K562 (cell line): ENCODE results near the gene RECK.

Experiments
- MAFG ChIP-seq: fragments of 450-650 bp; conservative IDR thresholded peaks from 2 replicates; pipeline ENCODE4 v1.6.1; 2016; ENCODE audit warnings: missing genetic modification characterization, missing compliant biosample characterization
- POLR2AphosphoS2 ChIP-seq: IDR thresholded peaks from 2 replicates; pipeline ENCODE4 v1.6.1; 2012; ENCODE audit warnings: low read length, improper control_type of control experiment
- TF ChIP-seq, protein P1 (sequence below), 2 experiments: fragments of 450-650 bp in 1 of 2; sonication (generic) in 1 of 2; formaldehyde crosslinking in 1 of 2; IDR thresholded peaks; 2 replicates each; pipeline versions ENCODE4 v1.7.1 to v1.9.0; 2016 to 2022; ENCODE audit warnings: inconsistent platforms in 1 of 2, mild to moderate bottlenecking in 1 of 2, missing genetic modification reagents in 1 of 2

- TF ChIP-seq MAFG (tag) = no peak
- TF ChIP-seq, protein P1, sequence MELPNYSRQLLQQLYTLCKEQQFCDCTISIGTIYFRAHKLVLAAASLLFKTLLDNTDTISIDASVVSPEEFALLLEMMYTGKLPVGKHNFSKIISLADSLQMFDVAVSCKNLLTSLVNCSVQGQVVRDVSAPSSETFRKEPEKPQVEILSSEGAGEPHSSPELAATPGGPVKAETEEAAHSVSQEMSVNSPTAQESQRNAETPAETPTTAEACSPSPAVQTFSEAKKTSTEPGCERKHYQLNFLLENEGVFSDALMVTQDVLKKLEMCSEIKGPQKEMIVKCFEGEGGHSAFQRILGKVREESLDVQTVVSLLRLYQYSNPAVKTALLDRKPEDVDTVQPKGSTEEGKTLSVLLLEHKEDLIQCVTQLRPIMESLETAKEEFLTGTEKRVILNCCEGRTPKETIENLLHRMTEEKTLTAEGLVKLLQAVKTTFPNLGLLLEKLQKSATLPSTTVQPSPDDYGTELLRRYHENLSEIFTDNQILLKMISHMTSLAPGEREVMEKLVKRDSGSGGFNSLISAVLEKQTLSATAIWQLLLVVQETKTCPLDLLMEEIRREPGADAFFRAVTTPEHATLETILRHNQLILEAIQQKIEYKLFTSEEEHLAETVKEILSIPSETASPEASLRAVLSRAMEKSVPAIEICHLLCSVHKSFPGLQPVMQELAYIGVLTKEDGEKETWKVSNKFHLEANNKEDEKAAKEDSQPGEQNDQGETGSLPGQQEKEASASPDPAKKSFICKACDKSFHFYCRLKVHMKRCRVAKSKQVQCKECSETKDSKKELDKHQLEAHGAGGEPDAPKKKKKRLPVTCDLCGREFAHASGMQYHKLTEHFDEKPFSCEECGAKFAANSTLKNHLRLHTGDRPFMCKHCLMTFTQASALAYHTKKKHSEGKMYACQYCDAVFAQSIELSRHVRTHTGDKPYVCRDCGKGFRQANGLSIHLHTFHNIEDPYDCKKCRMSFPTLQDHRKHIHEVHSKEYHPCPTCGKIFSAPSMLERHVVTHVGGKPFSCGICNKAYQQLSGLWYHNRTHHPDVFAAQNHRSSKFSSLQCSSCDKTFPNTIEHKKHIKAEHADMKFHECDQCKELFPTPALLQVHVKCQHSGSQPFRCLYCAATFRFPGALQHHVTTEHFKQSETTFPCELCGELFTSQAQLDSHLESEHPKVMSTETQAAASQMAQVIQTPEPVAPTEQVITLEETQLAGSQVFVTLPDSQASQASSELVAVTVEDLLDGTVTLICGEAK (IDR thresholded peaks at IDR 0.05) = no peak
- TF ChIP-seq, protein P1 (CRISPR knock-in tag; IDR thresholded peaks at IDR 0.05) = no peak
- no peak for TF ChIP-seq POLR2AphosphoS2
Measured at GRCh38 chr9:36126016-36126730, 89.5 kb downstream of the RECK start.
